ENCODE data around the gene CMIP. TPM values are rescaled to one million over a fixed set of nuclear protein-coding genes. Genes with fewer than 3 reads are reported as not detected.

The CMIP gene
- polyA plus RNA-seq, 3 donors: 0.85 to 61.9 (median 0.93) TPM

GRCh38 chr16:81544700-81545271 is 100.2 kb downstream of the CMIP start:
- no peak overlapping the region for H2AFZ ChIP-seq (ENCODE audit: insufficient read depth, low read depth, low read length, poor library complexity, severe bottlenecking)
- H3K27ac Mint-ChIP-seq: peak overlapping the region in 6 of 7 donors; percentile 6 to 85 (median 62)
- H3K4me2 ChIP-seq (replicated peaks; ENCODE audit: extremely low read depth, low read length, poor library complexity, severe bottlenecking): peak overlapping the region; percentile 40
- H3K4me1 Mint-ChIP-seq: peaks cover 80% of the 10 kb centered on the region
- peak overlapping the region in 1 of 3 experiments; percentile 34 for H3K4me3 ChIP-seq (replicated peaks in 1 of 3; ENCODE audit: low read depth in 2 of 3, low read length in 3 of 3)
- peak overlapping the region; percentile 19 to 55 for H3K27ac ChIP-seq (ENCODE audit: low read depth in 1 of 2, low read length in 2 of 2)
- no peak overlapping the region for H3K9ac ChIP-seq (ENCODE audit: insufficient read depth, low read length, poor library complexity, severe bottlenecking)
- H3K4me3 Mint-ChIP-seq: peak overlapping the region; percentile 21 to 83
- no peak for TF ChIP-seq CTCF (IDR thresholded peaks at IDR 0.05)
- no peaks in the 10 kb centered on the region for H3K9me3 ChIP-seq (replicated peaks in 1 of 2; ENCODE audit: control insufficient read depth in 1 of 2, insufficient read depth in 1 of 2, low read length in 2 of 2)
- intact Hi-C loops (cut with micrococcal nuclease): loop anchor here in 1 of 2 donors (5.0 kb wide), 1 partner anchor 32 kb away; no protein-coding TSS in a partner anchor
- peaks cover 70 to 71% of the 10 kb centered on the region in 2 donors for H3K4me1 ChIP-seq (ENCODE audit: control insufficient read depth in 1 of 2, insufficient read depth in 2 of 2, low read length in 2 of 2)
- H3K27me3 Mint-ChIP-seq (ENCODE audit: low read depth in 3 of 3): peaks cover 0 to 3% (median 2%) of the 10 kb centered on the region in 3 donors
- H3K36me3 ChIP-seq (replicated peaks in 1 of 2; ENCODE audit: control insufficient read depth in 1 of 2, insufficient read depth in 2 of 2, low read length in 2 of 2): peaks cover 0 to 11% of the 10 kb centered on the region in 2 donors
- no peaks in the 10 kb centered on the region for H3K9me3 Mint-ChIP-seq
- peak; percentile 40 to 61 (median 51) for DNase-seq
- H3K79me2 ChIP-seq (ENCODE audit: insufficient read depth, low read length): peaks cover 100% of the 10 kb centered on the region
- H3K36me3 Mint-ChIP-seq: peaks cover 23 to 24% of the 10 kb centered on the region in 2 donors
- 12% methylated on average over 7 of the region's 9 CpGs for WGBS (ENCODE audit: insufficient coverage)
- H4K20me1 ChIP-seq (ENCODE audit: insufficient read depth, low read length): peaks cover 100% of the 10 kb centered on the region
- H3K27me3 ChIP-seq (ENCODE audit: control insufficient read depth in 2 of 2, insufficient read depth in 2 of 2, low read length in 2 of 2): no peaks in the 10 kb centered on the region

- H4K20me1 ChIP-seq (ENCODE audit: insufficient read depth, low read length): peaks cover 100% of the 10 kb centered on the region
- H3K4me2 ChIP-seq (replicated peaks; ENCODE audit: extremely low read depth, low read length, poor library complexity, severe bottlenecking): no peak overlapping the region
- intact Hi-C loops (cut with micrococcal nuclease): loop anchor here in 1 of 2 donors (5.0 kb wide), 1 partner anchor 33 kb away; no protein-coding TSS in a partner anchor
- peak overlapping the region in 4 of 7 donors; percentile 7 to 61 (median 36) for H3K27ac Mint-ChIP-seq
- peaks cover 79% of the 10 kb centered on the region in 2 donors for H3K4me1 ChIP-seq (ENCODE audit: control insufficient read depth in 1 of 2, insufficient read depth in 2 of 2, low read length in 2 of 2)
- H3K27me3 Mint-ChIP-seq (ENCODE audit: low read depth in 3 of 3): peaks cover 0 to 3% (median 0%) of the 10 kb centered on the region in 3 donors
- H2AFZ ChIP-seq (ENCODE audit: insufficient read depth, low read depth, low read length, poor library complexity, severe bottlenecking): no peak overlapping the region
- H3K27ac ChIP-seq (ENCODE audit: low read depth in 1 of 2, low read length in 2 of 2): no peak overlapping the region
- TF ChIP-seq CTCF (IDR thresholded peaks at IDR 0.05): no peak
- no peak overlapping the region for H3K4me3 ChIP-seq (replicated peaks in 1 of 3; ENCODE audit: low read depth in 2 of 3, low read length in 3 of 3)
- H3K9me3 Mint-ChIP-seq: no peaks in the 10 kb centered on the region
- H3K4me1 Mint-ChIP-seq: peaks cover 88% of the 10 kb centered on the region
- 85% methylated on average over 11 of the region's 25 CpGs for WGBS (ENCODE audit: insufficient coverage)
- no peak overlapping the region for H3K9ac ChIP-seq (ENCODE audit: insufficient read depth, low read length, poor library complexity, severe bottlenecking)
- H3K36me3 Mint-ChIP-seq: peaks cover 17 to 23% of the 10 kb centered on the region in 2 donors
- no peak for DNase-seq
- peaks cover 100% of the 10 kb centered on the region for H3K79me2 ChIP-seq (ENCODE audit: insufficient read depth, low read length)
- H3K9me3 ChIP-seq (replicated peaks in 1 of 2; ENCODE audit: control insufficient read depth in 1 of 2, insufficient read depth in 1 of 2, low read length in 2 of 2): no peaks in the 10 kb centered on the region
- peaks cover 0 to 6% of the 10 kb centered on the region in 2 donors for H3K36me3 ChIP-seq (replicated peaks in 1 of 2; ENCODE audit: control insufficient read depth in 1 of 2, insufficient read depth in 2 of 2, low read length in 2 of 2)
- H3K27me3 ChIP-seq (ENCODE audit: control insufficient read depth in 2 of 2, insufficient read depth in 2 of 2, low read length in 2 of 2): no peaks in the 10 kb centered on the region
- no peak overlapping the region for H3K4me3 Mint-ChIP-seq
These were observed 101.1 kb downstream of the CMIP start for GRCh38 chr16:81545470-81546250.

Data from CD14-positive monocyte (primary cell).